ENCODE results near the gene PLS1.
"Not testable (repeated sequence)": the region's sequence is repeated elsewhere in the genome, so short reads cannot be mapped to it uniquely, and the experiment has no call there.

The PLS1 gene

DNA sequence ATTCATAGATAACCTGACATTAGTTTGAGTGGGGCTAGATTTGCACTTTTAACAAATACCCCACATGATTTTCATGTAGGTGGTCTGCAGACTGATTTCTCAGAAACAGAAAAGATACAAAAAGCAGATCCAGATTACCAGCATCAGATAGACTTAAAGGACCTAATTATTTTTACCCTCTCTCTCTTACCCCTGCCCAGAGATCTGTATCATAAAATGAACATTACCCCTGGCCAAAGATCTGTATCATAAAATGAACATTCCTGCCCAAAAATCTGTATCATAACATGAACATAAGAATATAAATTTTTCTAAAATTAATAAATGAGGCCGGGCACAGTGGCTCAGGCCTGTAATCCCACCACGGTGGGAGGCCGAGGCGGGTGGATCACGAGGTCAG is 113.0 kb downstream of the PLS1 start:
- TF ChIP-seq, protein P1, sequence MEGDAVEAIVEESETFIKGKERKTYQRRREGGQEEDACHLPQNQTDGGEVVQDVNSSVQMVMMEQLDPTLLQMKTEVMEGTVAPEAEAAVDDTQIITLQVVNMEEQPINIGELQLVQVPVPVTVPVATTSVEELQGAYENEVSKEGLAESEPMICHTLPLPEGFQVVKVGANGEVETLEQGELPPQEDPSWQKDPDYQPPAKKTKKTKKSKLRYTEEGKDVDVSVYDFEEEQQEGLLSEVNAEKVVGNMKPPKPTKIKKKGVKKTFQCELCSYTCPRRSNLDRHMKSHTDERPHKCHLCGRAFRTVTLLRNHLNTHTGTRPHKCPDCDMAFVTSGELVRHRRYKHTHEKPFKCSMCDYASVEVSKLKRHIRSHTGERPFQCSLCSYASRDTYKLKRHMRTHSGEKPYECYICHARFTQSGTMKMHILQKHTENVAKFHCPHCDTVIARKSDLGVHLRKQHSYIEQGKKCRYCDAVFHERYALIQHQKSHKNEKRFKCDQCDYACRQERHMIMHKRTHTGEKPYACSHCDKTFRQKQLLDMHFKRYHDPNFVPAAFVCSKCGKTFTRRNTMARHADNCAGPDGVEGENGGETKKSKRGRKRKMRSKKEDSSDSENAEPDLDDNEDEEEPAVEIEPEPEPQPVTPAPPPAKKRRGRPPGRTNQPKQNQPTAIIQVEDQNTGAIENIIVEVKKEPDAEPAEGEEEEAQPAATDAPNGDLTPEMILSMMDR (IDR thresholded peaks at IDR 0.05; ENCODE audit: insufficient read depth, low read length, poor library complexity, severe bottlenecking) = no peak
- no peak for DNase-seq (ENCODE audit: extremely low read depth, insufficient read length)
- Histone ChIP-seq H3K27me3 (replicated peaks; ENCODE audit: control insufficient read depth, insufficient read depth, low read length) (no peaks in the 10 kb centered on the region), H3K4me3 (replicated peaks; ENCODE audit: low read depth, low read length) (no peak overlapping the region), H3K36me3 (ENCODE audit: control insufficient read depth, insufficient read depth, low read length) (no peaks in the 10 kb centered on the region)

DNA sequence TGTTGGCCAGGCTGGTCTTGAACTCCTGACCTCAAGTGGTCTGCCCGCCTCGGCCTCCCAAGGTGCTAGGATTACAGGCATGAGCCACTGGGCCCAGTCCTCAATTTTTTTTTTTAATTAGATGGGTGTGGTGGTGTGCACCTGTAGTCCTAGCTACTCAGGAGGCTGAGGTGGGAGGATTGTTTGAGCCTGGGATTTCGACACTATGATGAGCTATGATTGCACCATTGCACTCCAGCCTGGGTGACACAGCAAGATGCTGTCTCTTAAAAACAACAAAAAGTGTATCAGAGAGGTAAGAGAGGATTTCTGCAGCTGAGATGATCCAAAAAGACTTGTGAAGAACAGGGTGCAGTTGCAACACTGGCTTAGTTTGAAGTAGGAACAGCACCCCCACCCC is 118.7 kb downstream of the PLS1 start:
- H3K27me3 ChIP-seq (replicated peaks; ENCODE audit: control insufficient read depth, insufficient read depth, low read length); H3K36me3 ChIP-seq (ENCODE audit: control insufficient read depth, insufficient read depth, low read length); H3K4me3 ChIP-seq (replicated peaks; ENCODE audit: low read depth, low read length); DNase-seq (ENCODE audit: extremely low read depth, insufficient read length): not testable (repeated sequence)

DNA sequence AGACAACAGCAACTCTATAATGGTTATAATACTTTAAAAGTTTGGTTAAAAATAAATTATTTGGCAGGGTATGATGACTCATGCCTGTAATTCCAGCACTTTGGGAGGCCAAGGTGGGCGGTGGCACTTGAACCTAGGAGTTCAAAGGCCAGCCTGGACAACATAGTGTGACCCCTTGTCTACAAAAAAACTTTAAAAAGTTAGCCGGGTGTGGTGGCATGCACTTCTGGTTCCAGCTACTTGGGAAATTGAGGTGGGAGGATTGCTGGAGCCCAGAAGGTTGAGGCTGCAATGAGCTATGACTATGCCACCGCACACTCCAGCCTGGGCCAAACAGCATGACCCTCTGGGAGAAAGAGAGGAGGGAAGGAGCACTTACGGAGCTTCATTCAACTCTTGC is 119.9 kb downstream of the PLS1 start:
- H3K27me3 ChIP-seq (replicated peaks; ENCODE audit: control insufficient read depth, insufficient read depth, low read length) = no peaks in the 10 kb centered on the region
- TF ChIP-seq, protein P1 (IDR thresholded peaks at IDR 0.05; ENCODE audit: insufficient read depth, low read length, poor library complexity, severe bottlenecking) = no peak
- DNase-seq (ENCODE audit: extremely low read depth, insufficient read length) = no peak
- H3K4me3 ChIP-seq (replicated peaks; ENCODE audit: low read depth, low read length) = no peak overlapping the region
- no peaks in the 10 kb centered on the region for H3K36me3 ChIP-seq (ENCODE audit: control insufficient read depth, insufficient read depth, low read length)

DNA sequence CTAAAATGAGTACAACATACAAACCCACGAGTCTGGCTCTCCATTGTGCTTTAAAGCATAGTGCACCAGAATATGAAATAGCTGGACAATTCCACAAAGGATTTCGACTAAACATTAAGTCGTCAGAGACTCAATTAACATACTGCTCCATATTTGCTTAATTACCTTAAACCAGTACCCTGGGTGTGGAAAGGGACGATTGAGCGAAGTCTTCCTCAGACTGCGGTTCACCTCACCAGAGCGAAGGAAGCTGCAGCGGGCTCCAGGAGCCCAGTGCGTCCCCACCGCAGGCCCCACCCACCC is 127.4 kb downstream of the PLS1 start:
- H3K27me3 ChIP-seq (replicated peaks; ENCODE audit: control insufficient read depth, insufficient read depth, low read length) = no peaks in the 10 kb centered on the region
- TF ChIP-seq, protein P1 (IDR thresholded peaks at IDR 0.05; ENCODE audit: insufficient read depth, low read length, poor library complexity, severe bottlenecking) = no peak
- DNase-seq (ENCODE audit: extremely low read depth, insufficient read length) = no peak

DNA sequence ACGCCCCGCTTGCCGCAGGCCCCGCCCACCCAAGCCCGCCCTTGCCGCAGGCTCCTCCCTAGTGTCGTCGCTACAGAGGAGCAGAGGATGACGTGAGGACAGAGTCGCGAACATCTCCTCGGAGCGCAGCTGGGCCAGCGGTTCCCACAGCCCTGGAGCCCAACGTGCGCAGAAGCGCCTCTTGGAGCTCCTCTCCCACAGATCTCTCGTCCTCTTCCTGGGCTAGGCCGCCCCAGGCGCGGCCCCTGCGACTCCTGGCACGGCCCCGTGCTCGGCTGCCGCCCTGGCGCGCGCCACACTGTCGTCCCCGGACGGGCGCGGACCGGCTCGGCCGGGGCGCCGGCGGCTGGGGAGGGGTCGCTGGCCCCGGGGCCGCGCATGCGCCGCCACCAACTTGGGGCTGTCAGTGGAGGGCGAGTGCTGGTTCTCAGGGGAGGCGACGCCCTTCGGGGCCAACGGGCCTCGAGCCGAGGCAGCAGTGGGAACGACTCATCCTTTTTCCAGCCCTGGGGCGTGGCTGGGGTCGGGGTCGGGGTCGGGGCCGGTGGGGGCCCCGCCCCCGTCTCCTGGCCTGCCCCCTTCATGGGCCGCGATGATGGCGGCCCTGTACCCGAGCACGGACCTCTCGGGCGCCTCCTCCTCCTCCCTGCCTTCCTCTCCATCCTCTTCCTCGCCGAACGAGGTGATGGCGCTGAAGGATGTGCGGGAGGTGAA is 127.9 kb downstream of the PLS1 start, which contains the start of gene TRPC1:
TRPC1 (plus strand) TSS at position 67 of the 714 bp plus-strand sequence; CDS start at position 593, 526 bp downstream.
- TF ChIP-seq, protein P1 (IDR thresholded peaks at IDR 0.05; ENCODE audit: insufficient read depth, low read length, poor library complexity, severe bottlenecking) = no peak
- Histone ChIP-seq H3K4me3 (replicated peaks; ENCODE audit: low read depth, low read length) (peak within 1 kb of the TSS; percentile 67), H3K36me3 (ENCODE audit: control insufficient read depth, insufficient read depth, low read length) (no peaks in the 10 kb centered on the region), H3K27me3 (replicated peaks; ENCODE audit: control insufficient read depth, insufficient read depth, low read length) (no peaks in the 10 kb centered on the region)
- DNase-seq (ENCODE audit: extremely low read depth, insufficient read length) = peak; percentile 80

More for the DNA sequence above, 127.4 kb downstream of the PLS1 start:
- Histone ChIP-seq H3K36me3 (ENCODE audit: control insufficient read depth, insufficient read depth, low read length) (no peaks in the 10 kb centered on the region), H3K4me3 (replicated peaks; ENCODE audit: low read depth, low read length) (peak overlapping the region; percentile 67)

DNA sequence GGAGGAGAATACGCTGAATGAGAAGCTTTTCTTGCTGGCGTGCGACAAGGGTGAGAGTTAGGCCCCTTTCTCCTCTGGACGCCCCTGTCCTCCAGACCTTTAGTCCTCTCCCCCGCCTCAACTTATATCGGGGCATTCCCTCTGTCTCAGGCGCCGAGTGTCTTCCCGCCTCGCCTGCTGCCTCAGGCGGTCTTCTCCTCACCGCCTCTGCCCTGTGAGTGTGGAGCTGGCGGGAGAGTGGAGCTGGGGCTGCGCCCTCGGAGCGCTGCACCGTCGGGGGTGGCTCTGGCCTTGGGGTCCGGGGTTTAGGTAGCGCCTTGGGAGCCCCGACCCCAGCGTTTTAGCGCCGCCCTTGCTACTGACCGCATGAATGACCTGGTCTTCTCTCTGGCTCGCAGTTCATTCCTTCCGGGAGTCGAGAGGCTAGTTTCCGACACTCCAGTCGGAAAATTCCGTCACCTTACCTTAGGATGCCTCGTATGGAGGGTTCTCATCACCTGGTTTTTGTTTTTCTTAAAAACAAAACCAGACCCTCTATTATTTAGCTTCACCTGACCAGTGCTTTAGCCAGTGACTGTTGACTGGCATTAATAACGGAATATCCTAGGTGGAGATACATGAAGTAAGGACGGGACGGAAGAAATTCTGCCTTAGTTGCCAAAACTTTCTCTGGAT is 128.6 kb downstream of the PLS1 start:
- no peaks in the 10 kb centered on the region for H3K36me3 ChIP-seq (ENCODE audit: control insufficient read depth, insufficient read depth, low read length)
- peak overlapping the region; percentile 67 for H3K4me3 ChIP-seq (replicated peaks; ENCODE audit: low read depth, low read length)
- DNase-seq (ENCODE audit: extremely low read depth, insufficient read length) = no peak
- no peaks in the 10 kb centered on the region for H3K27me3 ChIP-seq (replicated peaks; ENCODE audit: control insufficient read depth, insufficient read depth, low read length)
- TF ChIP-seq, protein P1 (IDR thresholded peaks at IDR 0.05; ENCODE audit: insufficient read depth, low read length, poor library complexity, severe bottlenecking) = no peak
